T-helper 2 cell (primary cell): ENCODE data around the gene CA10.

ENCODE experiments used
- DNase-seq, 5 experiments: peaks; one replicate each; pipeline versions ENCODE4 v3.0.0 to v3.0.0-alpha.2; 2012 to 2022

The CA10 gene

DNA sequence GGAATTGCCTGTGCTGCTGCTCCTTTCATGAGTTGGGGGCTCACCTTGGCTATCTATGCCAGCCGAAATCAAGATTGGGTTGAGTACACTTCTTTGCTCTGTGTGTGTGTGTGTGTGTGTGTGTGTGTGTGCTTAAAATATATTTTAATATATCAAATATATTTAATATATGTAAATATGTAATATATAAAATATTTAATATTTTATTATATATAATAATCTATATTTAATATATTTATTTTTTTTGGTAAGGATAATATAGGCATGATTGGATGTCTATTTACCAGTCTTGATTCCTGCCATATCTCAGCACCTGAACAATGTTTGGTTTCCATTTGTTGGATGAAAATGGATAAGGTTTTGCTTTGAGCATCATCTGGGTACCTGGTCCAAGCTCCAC, 399.3 kb downstream of the CA10 start:
- DNase-seq: no peak

DNA sequence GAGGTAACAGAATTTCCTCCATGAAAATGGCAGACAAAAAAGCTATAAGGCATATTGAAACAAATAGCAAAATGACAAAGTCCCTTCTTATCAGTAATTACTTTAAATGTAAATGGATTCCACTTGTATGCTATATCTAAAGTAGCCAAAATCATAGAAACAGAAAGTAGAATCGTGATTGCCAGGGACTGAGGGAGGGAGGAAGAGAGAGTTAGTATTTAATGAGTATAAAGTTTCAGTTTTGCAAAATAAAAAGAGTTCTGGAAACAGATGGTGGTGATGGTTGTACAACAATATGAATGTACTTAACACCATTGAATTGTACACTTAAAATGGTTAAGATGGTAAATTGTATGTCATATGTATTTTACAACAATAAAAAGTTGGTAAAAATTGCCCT, 407.4 kb downstream of the CA10 start:
- peak in 1 of 5 experiments; percentile 51 for DNase-seq

DNA sequence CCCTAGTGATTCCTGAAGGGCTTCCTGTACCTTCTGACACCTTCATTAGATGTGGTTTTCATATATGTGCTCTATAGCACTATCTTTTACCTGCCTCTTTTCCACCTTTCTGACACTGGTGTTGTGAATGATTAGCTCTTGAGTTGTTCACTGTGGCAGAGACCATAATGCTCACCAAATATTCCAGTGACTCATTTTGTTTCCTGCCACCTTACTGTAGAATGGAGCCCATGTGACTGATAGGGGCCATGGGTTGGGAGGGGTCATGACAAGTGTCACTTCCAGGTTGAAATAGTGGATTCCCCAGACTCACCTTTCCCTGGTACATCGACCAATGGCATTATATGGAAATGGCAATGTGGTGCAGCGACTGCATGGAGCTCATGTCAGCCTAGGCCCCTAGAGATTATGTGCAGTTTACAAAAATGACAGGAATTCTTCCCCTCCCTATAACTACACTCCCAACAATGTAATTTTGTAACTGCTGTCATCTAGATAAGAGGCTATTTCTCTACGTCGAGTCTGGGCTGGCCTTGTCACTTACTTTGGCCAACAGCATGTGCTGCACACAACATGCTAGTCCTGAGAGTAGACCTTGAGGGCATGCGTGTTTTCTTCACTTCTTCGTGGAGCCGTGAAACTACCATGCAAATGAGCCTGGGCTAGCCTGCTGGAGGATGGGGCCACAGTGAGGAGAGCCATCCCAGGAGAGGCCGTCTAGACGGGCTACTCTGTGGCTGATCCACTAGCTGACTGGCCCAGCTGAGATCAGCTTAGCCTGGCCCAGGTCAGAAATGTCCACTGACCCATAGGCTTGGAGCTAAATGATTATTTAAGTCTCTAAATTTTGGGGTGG, 409.5 kb downstream of the CA10 start:
- no peak for DNase-seq

DNA sequence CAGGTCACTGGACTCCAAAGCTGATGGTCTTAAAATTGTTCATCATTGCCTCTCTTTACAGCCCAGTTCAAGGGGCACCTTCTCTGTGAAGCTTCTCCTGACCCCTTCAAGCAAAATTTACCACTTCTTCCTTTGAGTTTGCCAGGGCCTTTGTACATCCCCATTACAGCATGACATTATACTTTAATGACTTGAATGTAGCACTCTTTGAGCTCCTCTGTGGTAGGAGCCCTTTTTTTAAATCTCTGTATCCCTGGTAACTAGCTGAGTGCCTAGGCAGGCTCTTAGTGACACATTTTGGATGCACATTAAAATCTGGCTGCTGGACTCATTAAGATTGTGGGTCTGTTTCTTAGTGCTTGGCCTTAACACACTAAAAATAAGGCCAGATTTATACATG, 412.1 kb downstream of the CA10 start:
- no peak for DNase-seq

DNA sequence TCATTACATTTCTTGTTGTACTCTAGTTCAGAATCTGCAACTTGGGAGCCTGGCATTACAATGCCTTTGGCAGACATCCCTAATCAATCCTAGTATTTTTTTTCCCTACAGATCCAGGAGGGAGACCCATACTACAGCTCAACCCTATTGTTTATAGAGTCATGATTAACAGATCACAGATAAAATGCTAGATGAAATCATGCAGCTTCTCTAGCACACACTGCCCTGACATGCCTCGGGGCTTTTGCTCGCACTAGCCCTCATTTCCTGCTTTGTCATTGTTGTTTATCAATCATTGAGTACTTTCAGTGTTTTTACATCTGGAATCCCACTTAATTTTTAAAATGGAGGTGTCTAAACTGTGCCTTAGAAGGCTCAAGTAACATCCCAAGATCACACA, 412.5 kb downstream of the CA10 start:
- peak in 1 of 5 experiments; percentile 61 for DNase-seq

DNA sequence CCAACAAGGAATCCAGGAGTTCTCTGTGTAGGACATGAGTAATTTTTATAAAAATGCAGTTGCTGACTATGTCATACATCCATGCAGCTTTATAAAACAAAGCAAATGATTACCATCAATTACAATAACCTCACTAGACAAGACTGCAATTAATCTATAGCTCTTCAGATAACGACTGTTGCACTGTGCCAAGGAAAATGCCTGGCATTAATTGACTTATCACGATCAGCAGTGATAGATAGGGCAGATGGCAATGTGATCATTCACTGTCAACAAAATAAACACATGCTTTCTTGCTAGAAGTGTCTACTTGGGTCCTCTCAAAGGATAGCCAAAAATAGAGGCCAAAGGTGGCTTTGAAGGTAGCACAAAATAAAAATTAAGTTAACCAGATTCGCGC, 415.0 kb downstream of the CA10 start:
- no peak for DNase-seq

DNA sequence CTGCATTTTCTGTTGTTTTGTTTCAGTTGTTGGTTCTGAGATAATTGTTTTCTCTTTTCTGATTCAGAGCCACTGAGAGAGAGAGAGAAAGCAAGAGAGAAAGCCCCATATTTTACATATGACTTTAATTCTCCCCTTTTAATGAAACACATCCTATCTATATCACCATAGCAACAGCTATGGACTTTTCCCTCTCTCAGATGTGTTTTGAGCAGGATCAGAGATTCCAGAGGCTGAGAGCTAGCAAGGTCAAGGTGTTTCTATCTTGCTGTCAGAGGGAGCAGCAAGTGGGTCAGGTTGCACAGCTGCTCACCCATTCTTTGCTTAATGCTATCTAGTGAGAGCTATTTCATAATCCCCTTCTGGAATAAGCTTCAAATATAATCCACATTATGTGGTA, 415.9 kb downstream of the CA10 start:
- DNase-seq: no peak

DNA sequence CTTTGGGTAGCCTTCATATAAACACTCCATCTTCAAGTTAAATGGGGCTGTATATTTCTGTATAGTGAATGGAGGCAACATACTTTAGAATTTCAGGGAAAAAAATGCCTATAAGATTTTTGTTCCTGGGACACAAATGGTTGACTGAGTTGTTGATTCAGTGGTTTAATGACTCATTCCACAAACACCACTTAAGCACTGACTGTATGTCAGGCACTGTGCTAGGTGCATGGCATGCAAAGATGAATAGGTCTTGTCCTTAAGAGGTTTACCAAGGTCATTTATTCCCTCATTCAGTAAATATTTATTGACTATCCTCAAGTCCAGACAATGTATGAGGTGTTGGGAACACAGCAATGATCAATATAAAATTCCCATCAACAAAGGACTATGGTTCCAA, 417.1 kb downstream of the CA10 start:
- peak in 1 of 5 experiments; percentile 43 for DNase-seq

DNA sequence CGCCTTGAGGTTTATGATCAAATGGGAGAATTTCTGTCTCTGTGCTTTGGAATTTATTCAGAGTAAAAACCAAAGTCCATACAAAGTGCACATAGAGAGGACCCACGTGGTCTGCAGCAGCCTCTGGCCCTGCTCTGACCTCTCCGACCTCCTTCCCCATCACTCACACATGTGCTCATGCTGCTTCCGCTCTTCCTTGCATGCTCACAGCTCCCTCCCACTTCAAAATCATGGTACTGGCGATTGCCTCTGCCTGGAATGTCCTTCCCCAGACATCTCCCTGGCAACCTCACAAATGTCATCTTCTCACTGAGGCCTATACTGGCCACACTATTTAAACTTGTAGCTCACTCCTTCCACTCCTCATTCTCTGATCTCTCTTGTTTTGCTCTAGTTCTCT, 418.0 kb downstream of the CA10 start:
- DNase-seq: no peak

DNA sequence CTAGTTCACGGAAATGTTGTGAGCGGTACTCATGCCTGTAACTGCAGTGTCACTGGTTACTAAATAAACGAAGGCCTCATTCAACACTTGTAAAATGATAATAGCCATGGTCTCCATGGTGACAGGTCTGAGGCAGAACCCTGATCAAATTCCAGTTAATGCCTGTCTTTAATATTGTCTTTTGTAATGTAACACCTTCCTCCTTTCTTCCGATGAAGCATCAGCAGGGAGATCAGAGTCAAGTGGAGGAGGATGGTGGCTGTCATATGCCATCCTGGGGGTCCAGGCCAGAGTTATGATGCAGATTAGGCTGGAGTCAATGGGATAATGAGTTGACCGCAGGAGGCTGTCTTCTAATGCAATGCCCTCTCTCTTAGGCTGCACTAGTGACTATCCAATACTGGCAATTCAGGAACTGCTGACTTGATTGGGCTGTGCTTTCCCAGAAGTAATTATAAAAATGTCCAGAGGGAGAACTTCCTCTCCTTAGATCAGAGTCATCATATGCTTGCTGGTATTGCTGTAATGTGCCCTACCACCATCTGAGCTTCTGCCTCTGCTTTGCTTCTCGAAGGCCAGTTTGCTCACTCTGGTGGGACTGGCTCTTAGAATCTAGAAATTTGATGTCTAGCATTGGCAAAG, 419.1 kb downstream of the CA10 start:
- DNase-seq: no peak

DNA sequence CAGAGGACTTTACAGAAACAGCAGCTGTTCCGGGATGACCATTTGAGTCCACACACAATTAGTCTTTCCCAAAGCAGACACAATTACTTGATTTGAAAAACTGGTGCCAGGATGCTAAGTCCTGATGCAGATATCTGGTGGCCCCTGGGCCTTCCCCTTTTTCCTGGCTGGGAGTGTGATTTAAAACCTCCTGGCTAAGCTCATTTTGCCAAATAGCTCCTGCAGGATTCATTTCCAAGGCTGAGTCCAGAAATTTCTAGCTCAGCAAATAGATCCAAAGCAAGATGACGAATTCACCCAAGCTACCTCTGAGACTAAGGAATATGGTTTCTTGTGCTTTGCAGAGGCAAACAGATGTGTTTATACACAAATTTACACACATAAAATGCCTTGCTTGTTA, 422.2 kb downstream of the CA10 start:
- no peak for DNase-seq

DNA sequence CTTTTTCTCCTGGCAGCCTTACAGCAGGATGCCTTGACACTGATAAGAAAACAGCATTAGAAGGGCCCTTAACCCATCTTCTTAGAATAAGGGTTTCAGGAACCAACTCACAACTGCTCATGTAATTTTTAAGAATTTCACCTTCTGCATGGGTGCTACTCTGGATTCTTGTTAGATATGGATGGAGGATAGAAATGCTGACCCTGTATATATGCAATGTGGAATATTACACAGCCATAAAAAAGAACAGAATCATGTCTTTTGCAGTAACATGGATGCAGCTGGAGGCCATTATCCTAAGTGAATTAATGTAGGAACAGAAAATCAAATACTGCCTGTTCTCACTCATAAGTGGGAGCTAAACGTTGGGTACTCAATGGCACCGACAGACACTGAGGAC, 423.5 kb downstream of the CA10 start:
- DNase-seq: no peak

DNA sequence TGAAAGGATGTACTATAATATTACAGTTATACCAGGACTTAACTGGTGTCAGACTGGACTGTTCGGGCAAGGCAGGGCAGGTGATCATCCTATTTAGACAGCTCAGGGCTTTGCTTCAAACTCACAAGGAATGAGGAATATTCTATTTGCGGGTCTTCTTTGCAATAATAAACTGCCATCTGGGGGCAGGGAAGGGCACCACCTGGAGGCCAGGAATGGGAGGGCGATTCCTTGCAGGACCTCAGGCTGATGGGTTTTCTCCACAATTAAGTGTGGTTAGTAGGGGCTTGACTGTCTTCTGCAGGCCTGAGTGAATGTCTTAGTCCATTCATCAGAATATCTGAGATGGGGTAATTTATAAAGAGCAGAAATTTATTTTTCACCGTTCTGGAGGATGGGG, 424.1 kb downstream of the CA10 start:
- DNase-seq: no peak

DNA sequence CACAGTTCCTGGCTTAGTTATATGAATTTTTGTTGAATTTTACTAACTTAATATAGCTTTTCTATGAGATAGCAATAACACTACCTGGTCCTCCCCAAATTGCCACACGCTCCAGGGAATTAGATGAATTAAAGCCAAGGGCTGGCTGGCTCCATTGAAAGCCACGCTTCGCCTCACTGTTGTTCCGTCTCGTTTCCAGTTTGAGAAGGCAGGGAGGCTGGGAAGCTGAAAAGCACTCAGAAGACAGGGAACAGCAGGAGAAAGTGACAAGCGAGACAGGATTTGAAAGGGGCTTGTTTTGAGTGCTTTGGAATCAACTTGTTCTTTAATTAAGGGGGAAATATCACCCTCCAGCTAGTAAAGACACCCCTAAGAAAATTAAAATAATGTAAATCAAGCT, 425.3 kb downstream of the CA10 start:
- no peak for DNase-seq

DNA sequence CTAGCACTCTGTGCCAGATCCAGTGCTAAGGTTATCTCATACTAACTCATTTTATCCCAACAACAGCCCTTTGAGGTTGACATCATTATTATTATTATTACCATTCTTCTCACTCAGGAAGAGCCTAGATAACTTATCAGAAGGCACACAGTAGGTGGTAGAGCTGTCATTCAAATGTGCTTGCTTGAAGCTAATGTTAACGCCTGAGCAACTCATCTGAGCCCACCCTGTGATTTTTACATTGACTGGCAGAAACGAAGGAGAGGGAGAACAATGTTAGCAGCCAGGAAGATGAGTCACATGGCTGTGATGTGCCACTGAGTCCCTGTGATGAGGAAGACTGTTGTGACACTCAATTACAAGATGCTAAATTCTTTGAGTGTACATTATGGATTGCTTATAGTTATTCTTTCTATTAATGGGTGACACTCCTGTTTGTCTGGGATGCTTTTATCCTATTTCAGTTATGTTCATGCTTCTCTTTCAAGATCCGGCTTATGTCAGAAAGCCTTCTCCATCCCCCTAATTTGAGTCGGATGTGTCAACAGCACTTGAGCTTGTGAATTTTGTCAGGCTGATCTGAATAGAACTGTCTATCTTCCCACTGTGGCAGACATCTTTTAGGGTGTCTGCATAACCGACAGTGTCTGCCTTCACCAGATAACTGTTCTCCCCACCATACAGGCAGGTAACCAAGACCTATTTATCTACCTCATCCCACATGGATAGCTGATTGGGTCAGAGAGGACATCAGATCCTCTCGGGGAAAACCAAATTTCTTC, 426.4 kb downstream of the CA10 start:
- DNase-seq: no peak

DNA sequence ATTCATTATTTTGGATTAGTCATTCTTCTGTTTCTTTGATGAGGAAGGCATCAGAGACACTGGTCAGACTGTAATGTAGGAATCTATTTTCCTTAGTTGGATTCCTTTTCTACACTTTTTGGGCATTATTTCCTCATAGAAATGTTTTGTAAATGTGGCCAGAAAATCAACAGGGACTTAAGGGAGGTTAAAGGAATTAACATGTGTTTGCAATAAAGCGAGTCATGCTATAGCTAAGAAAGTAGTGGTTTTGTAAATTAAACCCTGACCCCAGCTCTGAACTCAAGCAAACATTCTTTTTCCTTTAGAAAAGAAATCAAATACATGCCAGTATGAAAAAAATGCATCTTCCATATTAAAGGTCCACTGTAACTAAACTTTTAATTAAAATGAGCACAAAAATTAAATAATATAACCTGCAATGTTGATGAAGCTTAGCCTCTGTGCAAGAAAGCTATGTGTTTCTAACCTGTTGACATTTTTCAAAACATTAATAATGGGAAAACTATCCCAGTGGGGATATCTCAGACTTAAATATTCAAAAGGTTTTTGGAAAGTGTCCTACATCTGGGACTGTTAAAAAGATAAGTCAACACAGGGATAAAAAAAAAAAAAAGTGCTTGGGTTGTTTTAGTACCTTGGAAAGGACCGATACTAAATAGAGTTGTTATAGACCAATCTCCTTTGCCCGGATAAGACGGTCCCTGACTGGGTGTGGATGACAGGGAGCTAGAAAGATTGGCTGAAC, 428.0 kb downstream of the CA10 start:
- DNase-seq: no peak

DNA sequence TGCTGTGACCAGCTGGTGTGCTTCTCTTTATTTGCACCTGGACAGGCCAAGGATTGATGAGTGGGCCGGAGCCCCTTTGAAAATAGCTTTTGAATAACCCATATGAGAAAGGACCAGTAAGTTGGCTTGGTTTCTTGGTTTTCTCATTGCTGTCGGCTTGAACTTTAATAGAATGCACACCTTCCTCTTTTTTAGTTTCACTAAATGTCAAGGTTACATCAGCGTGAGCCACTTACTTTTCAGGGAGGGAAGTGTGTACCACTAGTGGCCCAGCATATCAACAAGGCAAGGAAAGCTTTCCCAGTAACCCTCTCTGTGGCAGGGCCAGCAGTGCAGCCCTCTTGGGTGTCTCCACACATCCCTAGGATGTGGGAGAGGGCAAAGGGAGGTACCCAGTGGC, 433.3 kb downstream of the CA10 start:
- no peak for DNase-seq

DNA sequence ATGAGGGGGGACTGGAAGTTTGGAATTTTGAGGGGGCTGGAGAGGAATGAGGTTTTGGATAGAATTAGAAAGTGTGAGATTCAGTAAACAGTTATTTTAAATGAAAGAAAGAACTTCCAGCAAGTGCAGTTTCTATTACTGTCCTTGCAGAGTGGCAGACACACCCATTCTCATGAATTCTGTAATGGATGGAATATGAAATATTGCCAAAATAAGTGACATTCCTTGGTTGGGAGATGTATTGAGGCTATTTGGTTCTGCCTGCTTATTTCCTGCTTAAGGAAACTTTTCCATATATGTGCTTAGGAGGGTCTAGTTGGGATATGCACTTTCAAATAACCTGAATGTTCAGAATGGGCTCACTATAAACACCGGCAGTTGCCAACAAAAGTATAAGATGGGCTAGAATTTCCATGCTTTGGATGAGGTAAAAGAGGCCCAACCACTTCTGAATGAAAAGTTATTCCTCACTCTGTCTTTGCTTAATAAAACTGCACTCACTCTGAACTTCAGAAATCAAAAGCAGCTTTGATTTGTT, 434.4 kb downstream of the CA10 start:
- DNase-seq: no peak

DNA sequence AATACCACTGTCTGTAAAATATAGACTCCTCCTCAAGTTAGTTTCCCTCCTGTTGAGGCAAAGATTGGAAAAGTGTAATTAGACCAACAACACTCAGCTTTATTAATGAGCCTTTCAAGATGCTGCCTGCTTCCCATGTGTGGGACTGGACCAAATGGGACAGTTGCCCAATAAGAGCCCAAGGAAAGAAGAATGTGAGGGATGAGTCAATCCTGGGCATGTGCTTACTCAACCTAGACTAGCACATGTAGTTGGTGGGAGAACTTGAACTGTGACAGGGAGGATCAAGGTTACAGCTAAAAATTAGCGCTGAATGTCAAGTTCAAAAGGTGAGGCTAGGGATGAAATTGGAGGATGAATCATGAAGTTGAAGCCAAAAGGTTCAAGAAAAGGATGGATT, 435.5 kb downstream of the CA10 start:
- no peak for DNase-seq

DNA sequence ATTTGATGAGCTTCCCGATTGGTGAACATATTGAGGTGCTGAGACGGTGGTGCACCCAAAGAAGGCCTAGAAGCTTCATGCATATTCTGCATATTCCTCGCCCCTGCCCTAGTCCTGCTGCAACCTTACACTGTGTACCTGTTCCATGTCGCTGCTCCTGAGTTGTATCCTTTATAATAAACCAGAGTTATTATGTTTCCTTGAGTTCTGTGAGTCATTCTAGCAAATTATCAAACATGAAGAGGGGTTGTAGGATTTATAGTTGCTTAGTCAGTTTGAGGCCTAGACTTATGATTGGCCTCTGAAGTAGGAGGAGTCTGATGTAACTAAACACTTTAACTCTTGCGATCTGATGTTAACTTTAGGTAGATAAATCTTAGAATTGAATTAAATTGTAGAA, 436.8 kb downstream of the CA10 start:
- DNase-seq: no peak

DNA sequence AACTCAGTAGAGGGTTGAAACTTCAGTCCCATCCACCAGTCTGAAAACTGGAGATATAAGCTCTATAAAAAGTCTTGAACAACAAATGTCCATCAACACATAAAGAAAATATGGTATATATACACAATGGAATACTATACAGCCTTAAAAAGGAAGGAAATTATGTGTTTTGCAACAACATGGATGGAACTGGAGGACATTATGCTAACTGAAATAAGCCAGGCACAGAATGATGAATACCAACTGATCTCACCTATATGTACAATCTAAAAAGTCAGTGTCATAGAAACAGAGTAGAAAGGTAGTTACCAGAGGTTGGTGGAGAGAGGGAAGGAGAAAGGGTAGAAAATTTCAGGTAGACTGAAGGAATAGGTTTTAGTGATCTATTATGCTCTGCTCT, 438.1 kb downstream of the CA10 start:
- DNase-seq: no peak

DNA sequence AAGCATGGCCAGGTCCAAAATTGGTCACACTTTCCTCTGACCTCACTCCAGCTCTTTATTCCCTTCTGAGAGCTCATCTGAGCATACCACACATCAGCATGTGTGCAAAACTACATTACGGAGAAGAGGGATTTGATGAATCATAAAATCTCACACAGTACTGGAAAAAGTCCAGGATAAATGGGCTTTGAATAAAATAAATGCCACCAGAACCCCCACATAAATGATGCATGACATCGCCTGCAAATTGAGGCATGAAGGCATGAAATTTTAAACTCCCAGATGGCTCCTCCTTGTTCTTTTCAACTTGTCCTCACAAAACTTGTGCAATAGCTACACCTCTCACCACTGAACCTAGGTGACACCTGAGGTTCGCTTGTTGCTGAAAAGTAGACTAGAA, 439.5 kb downstream of the CA10 start:
- no peak for DNase-seq

DNA sequence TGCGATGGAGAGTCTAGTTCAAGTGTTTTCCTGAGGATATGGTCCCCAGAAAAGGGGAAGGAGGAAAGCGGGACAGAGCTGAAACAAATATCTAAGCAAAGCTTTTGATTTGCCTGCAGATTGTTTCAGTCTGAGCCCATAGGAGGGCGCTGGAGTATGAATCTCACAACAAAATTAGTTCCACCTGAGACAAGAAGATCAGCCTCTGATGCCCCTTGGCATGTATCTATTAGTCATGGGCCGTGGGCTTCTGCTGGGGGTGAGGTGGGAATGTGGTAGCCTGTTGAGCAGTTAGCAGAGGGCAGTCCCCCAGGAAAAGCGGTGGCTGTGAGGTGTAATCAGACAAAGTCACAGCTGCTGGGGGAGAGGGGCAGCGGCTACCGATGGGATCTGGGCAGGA, 446.9 kb downstream of the CA10 start:
- DNase-seq: peak in 1 of 5 experiments; percentile 7
